Activated CD4-positive, CD25-positive, alpha-beta regulatory T cell (primary cell): ENCODE data around the gene NKX2-2.

Experiments
- DNase-seq, 4 experiments: peaks; one replicate each; lab custom pipeline; 2025; lab: John Stamatoyannopoulos, UW

Gene NKX2-2

GRCh38 chr20:21521596-21522480, 8.0 kb upstream of the NKX2-2 start:
- DNase-seq: no peak

- no peak for DNase-seq
Measured at GRCh38 chr20:21520702-21521595, 7.1 kb upstream of the NKX2-2 start.

- DNase-seq: no peak
Measured at GRCh38 chr20:21519136-21519584, 5.3 kb upstream of the NKX2-2 start.

GRCh38 chr20:21518292-21518991, 4.6 kb upstream of the NKX2-2 start:
- no peak for DNase-seq

- no peak for DNase-seq
Measured at GRCh38 chr20:21517566-21518277, 3.9 kb upstream of the NKX2-2 start.

GRCh38 chr20:21516861-21517565, 3.1 kb upstream of the NKX2-2 start:
- DNase-seq: no peak

GRCh38 chr20:21516180-21516567, 2.3 kb upstream of the NKX2-2 start:
- DNase-seq: no peak

- no peak for DNase-seq
Measured at GRCh38 chr20:21515300-21516179, 1.7 kb upstream of the NKX2-2 start.

- no peak for DNase-seq
Measured at GRCh38 chr20:21514553-21515251, 838 bp upstream of the NKX2-2 start.

GRCh38 chr20:21513181-21513663, 642 bp downstream of the NKX2-2 start:
- no peak for DNase-seq

GRCh38 chr20:21512634-21513180, 1.2 kb downstream of the NKX2-2 start:
- DNase-seq: no peak

GRCh38 chr20:21511850-21512633, 1.8 kb downstream of the NKX2-2 start:
- no peak for DNase-seq

- DNase-seq: no peak
Measured at GRCh38 chr20:21511485-21511849, 2.4 kb downstream of the NKX2-2 start.

- DNase-seq: no peak
Measured at GRCh38 chr20:21510414-21511384, 3.2 kb downstream of the NKX2-2 start.

GRCh38 chr20:21509597-21510371, 4.1 kb downstream of the NKX2-2 start:
- no peak for DNase-seq

- DNase-seq: no peak
Measured at GRCh38 chr20:21509079-21509596, 4.7 kb downstream of the NKX2-2 start.
